Activated CD4-positive, alpha-beta T cell treated with anti-CD3 and anti-CD28 coated beads for 4 hours (primary cell): ENCODE measurements around the gene PADI6.
"Not testable (repeated sequence)": the region's sequence is repeated elsewhere in the genome, so short reads cannot be mapped to it uniquely, and the experiment has no call there.

ENCODE experiments used
- DNase-seq, 2 donors: peaks; one replicate each; pipeline ENCODE4 v3.0.0-alpha.2; 2020

Gene PADI6

GRCh38 chr1:17405898-17406759 is 34.1 kb downstream of the PADI6 start:
- DNase-seq, result peak; percentile 19 to 22

DNA sequence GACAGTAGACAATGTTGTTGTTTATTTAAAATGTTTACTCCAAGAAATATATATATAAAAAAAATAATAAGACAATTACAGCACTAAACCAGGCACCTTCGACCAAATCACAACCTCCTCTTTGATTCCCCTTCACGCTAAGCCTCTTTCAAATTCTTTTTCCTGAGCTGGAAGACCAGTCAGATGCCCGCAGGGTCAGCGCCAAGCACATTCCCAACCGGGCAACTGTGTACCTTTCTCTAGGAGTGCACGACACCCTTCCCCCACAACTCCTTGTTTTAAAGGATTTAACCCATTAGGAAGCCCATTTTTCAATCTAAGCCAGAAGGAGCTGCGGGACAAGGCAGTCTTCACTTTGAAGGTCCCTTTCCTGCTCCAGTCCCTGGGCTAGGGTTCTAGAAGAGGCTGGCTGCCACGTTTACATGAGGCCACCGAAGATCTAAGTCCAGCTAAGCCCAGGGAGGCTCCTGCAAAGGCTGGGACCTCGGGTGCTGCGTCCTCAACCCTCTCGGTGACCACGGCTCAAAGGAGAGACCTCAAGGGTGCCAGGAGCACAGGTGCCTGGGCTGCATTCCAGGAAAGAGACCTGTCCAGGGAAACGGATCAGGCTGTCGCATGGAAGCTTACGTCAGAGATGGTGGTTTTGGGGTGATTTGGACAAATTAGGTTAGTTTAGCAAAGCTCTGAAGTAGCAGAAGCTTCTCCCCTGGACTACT is 34.9 kb downstream of the PADI6 start:
- DNase-seq, result not testable (repeated sequence)

DNA sequence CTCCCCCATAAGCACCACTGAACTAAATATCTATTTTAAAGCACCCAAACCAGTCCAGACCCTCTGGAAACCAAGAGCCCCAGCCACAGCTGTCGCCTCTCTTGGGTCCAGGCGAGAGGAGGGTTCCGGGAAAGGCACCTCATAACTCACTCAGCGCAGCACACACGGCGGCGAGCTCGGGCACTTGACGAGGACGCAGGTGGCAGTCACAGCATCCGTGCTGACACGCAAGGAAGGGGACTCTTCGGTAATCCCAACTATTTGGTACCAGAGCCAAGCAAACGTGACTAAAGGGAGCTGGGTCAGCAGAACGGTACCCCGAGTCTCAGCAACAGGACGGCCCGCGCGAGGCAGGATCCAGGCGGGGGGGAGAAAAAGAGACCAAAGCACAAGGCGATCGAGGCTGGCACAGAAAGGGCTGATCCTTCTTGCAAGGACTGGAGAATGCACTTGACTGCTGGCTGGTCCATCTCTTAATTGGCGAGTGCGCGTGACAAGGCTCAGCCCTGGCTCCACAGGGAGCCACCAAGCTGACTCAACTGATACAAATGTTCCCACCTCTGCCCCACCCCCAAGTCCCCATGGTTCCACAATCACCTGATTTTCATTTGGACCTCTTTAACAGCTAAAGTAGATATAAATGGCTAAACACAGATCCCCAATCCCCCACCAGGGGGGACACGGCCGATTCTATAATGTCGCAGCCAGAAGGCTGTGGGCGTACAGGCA is 36.0 kb downstream of the PADI6 start:
- DNase-seq, result not testable (repeated sequence)

GRCh38 chr1:17409391-17409811 is 37.4 kb downstream of the PADI6 start:
- DNase-seq, result no peak

DNA sequence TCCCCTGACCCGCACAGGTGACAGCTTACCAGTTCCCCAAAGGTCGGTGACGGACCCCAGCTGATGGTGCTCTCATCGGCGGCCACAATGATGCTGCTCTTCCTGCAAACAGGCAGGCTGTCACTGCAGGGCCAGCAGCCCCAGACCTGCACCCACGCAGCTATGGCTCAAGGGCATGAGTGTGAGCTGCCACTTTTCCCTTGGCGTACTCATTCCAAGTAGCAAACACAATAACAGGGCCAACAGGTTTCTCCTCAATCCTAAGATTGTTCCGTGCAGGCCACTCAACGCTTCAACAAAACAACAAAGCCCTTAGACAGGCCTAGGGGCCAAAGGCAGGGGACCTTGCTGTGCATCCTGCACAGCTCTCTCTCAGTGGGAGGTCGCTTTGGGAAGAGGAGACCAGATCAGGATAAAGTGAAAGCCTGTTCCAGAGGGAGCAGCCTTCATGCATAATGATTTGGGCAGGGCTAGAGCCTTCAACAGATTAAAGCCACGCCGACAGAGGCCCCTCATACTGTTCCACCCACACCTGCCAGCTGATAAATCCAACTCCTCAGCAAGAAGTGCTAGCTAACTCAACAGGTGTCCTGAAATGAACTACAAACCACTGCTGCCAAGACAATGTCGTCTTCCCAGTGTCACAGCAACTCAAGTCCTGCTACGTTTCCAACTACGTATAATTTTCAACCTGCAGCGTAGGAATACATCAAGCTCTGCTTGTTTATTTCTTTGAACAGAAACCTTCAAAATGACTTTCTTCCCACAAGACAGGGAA is 40.3 kb downstream of the PADI6 start:
- DNase-seq, result no peak

- DNase-seq, result no peak
Measured at GRCh38 chr1:17414022-17414421, 42.0 kb downstream of the PADI6 start.

- DNase-seq, result no peak
Measured at GRCh38 chr1:17416389-17416788, 44.4 kb downstream of the PADI6 start.

DNA sequence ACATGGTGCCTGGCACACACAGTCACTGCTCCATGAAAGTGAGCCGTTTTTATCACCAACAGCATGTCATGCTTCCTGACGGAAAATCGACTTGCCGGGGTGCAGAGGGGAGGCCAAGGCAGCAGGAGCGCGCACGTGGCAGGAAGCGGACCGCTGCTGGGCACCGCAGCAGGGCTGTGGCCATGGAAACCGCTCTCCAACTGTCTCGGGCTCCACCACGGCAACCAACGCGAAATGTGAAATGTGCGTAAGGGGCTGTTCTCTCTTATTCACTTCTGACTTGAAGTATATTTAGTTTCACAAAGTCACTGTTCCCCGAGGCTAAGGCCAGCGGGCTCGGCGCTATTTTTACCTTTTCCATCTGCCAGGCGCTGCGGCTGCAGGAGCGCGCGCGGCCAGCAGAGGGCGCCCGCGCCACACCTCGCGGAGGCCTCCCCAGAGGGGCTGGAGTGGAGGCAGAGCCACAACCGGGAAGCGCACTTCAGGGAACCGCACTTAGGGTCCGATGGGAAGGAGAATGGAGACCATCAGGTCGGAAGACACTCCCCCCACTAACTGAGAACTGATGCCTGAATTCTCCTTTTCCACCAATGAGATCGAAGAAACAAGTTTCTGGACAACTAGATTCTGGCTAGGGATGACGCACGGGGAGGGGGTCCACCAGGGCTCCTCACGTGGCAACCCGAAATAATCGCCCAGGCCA is 47.8 kb downstream of the PADI6 start:
- peak; percentile 41 to 69 for DNase-seq

DNA sequence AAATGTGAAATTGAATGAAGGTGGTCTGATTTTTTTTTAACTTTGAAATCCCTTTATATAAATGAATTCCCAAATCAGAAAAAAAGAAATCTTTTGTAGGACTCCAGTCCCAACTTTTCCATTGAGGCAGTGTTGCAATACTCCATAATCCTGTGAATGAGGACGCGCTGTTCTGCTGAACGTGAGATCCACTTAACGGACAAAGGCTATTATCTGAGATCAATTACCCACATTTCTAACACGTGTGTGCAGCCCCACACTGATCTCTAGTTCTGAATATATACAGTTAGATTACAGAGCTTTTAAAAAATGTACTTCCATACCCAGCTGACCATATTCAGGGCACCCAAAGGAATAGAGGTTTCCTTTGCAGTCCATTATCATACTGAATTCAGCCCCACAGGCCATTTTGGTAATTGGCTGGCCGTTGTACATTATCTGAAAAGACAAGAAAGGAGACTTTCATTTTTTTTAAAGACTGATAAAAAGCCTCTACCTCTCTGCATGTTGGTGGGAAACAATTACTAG is 48.5 kb downstream of the PADI6 start:
- DNase-seq, result no peak

GRCh38 chr1:17422461-17422860 is 50.5 kb downstream of the PADI6 start:
- DNase-seq, result no peak

DNA sequence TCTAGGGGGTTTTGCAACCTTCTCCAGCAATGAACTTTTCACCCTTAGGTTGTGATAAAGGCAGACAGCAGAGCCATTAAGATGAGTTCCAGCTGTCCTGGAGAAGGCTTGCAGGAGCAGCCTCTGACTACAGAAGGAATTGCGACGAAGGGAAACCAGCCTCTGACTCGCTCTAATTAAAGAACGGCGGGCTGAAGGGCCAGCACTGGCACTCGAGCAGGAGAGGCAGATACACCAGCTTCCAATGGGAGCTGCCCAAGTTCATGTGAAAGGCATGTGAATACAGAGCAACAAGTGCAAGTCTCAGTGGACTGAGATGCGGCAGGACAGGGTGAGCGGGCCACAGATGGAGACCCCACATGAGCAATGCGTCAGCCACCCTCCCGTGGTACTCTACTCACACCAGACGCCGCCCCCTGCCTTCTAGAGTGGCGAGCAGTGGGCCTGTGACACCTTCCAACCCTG is 51.8 kb downstream of the PADI6 start:
- no peak for DNase-seq

DNA sequence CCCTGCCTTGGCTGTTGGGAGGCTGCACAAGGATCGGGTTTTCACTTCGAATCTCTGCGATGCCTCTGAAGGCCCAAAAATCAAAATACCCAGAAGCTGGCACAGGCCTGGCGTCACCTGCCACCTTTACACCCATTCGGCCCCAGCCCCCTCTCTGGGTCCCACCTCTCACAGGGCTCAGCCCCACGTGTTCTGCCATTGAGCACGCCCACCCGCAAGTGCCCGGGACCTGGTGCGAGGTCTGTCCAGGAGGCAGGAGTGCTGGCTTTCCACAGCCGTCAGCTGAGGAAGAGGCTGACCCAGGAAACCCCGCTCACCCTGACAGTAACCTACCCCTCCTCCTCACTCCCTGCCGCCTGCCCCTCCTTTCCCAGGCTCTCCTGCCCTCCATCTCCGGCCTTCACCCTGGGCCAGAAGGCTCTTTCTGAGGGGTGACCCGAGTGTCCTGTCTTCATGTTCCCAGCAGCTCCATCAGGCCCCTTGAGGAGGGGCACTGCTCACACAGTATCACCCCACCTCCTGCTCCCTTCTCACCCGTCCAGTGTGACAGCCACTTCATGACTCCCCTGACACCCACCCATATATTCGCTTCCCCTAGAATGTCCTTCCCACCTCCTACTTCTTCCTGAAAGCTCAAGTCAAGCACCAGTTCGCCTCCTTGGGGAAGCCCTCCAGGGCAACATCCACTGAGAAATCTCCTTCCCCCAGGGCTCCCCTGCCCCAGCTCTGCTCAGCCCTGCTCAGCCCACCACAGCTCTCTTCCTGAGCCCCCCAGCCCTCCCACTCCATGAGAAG is 54.0 kb downstream of the PADI6 start:
- DNase-seq, result no peak

DNA sequence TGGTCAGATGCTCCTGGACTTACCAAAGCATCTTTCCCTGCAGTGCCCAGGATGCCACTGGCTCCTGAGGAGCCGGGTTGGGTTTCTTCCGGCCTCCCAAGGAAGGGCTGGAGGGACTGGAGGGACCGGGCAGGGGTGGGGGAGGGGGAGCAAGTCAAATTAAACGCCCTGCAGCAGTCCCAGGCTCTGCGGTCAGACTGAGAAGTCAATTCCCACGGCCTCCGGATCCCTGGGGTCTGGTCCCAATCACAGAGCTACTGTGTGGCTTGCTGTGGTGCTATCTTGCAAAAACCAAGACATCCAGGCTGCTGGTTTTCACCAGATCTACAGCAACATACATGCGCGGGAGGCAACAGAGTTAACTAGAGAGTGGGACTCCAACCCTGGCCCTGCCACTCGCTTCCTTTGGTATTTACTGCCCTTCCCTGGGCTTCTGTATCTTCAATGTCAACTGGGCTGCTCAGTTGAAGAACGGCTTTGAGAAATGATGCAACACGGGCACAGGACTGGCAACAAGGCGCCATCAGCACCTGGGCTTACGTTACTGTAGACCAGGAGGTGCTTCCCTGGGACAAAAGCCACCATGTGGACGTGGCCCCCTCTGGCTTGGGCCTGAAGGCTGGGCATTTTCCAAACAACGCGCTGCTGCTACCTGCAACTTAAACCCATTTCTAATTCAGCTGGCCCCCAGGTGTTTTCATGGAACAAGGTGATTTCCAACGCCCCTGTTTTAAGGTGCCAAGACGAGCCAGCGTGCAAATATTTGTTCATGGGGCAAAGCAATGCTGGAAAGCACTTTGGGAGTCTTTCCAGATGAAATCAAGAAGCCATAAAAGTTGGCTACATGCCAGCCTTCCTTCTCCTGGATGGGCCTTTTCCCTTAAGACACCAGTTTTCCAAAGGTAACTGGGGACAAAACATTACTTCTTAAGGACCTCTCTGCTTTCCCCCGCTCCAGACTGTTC is 56.0 kb downstream of the PADI6 start:
- no peak for DNase-seq

DNA sequence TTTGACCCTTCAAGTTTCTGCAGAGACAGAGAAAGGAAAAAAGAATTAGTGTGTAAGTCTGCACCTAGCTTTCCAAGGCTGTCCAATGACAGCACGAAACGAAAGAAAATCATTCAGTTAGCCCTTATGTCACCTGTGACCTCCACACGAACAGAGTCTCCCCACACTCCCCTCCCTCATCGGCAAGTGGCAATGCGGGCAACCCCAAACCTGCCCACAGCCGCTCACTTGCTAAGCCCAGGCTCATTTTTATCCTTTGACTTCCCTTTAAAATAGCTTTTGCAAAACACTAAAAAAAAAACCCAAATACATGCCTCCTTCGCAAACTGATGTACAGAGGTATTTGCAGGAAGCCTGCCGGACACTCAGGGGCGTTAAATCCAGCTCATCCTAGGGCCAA is 57.2 kb downstream of the PADI6 start:
- no peak for DNase-seq

GRCh38 chr1:17432412-17432811 is 60.4 kb downstream of the PADI6 start:
- DNase-seq, result no peak

GRCh38 chr1:17433261-17433660 is 61.3 kb downstream of the PADI6 start:
- no peak for DNase-seq

- no peak for DNase-seq
Measured at GRCh38 chr1:17434016-17434415, 62.0 kb downstream of the PADI6 start.

- no peak for DNase-seq
Measured at GRCh38 chr1:17434601-17435000, 62.6 kb downstream of the PADI6 start.

GRCh38 chr1:17436380-17437174 is 64.6 kb downstream of the PADI6 start:
- no peak for DNase-seq
